C4-2B (cell line): Measurements from ENCODE around the gene DEF6.

Experiments
- H3K27ac ChIP-seq: fragments of 450-650 bp; 2 replicates; pipeline ENCODE4 v1.5.1; 2017
- ZFX ChIP-seq: fragments of 450-650 bp; IDR thresholded peaks from 2 replicates; pipeline ENCODE4 v1.6.1; 2017
- TF ChIP-seq, protein P1 (sequence below): fragments of 450-650 bp; conservative IDR thresholded peaks from 2 replicates; pipeline ENCODE4 v1.5.1; 2017; ENCODE audit warnings: mild to moderate bottlenecking

DEF6 gene

DNA sequence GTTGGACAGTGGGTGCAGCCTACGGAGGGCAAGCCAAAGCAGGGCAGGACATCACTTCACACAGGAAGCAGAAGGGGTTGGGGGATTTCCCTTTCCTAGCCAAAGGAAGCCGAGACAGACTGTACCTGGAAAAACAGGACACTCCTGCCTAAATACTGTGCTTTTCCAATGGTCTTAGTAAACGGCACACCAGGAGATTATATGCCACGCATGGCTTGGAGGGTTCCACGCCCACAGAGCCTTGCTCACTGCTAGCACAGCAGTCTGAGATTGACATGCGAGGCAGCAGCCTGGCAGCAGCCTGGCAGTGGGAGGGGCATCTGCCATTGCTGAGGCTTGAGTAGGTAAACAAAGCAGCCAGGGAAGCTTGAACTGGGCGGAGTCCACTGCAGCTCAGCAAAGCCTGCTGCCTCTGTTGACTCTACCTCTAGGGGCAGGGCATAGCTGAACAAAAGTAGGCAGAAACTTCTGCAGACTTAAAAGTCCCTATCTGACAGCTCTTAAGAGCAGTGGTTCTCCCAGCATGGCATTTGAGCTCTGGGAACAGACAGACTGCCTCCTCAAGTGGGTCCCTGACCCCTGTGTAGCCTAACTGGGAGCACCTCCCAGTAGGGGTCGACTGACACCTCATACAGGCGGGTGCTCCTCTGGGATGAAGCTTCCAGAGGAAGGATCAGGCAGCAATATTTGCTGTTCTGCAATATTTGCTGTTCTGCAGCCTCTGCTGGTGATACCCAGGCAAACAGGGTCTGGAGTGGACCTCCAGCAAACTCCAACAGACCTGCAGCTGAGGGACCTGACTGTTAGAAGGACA lies 34.7 kb downstream of the DEF6 start:
- peak overlapping the region; percentile 0; the same call in 1 of the 2 replicates for H3K27ac ChIP-seq
- TF ChIP-seq, protein P1, sequence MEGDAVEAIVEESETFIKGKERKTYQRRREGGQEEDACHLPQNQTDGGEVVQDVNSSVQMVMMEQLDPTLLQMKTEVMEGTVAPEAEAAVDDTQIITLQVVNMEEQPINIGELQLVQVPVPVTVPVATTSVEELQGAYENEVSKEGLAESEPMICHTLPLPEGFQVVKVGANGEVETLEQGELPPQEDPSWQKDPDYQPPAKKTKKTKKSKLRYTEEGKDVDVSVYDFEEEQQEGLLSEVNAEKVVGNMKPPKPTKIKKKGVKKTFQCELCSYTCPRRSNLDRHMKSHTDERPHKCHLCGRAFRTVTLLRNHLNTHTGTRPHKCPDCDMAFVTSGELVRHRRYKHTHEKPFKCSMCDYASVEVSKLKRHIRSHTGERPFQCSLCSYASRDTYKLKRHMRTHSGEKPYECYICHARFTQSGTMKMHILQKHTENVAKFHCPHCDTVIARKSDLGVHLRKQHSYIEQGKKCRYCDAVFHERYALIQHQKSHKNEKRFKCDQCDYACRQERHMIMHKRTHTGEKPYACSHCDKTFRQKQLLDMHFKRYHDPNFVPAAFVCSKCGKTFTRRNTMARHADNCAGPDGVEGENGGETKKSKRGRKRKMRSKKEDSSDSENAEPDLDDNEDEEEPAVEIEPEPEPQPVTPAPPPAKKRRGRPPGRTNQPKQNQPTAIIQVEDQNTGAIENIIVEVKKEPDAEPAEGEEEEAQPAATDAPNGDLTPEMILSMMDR = peak; percentile 43

DNA sequence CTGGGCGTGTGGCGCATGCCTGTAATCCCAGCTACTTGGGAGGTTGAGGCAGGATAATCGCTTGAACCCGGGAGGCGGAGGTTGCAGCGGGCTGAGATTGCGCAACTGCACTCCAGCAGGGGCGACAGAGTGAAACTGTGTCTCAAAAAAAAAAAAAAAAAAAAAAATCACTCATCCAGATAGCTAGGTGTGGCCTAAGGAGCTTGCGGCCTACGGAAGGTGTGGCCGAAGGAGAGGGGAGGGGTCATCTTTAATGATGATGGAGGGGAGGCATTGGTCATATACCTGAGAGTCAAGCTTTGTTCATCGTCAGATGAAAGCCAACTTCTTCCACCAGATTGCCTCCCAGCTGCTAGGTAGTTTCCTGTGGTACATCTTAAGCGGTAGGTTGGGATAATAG lies 43.9 kb downstream of the DEF6 start:
- H3K27ac ChIP-seq = no peak overlapping the region
- TF ChIP-seq ZFX = no peak
- TF ChIP-seq, protein P1 = no peak

DNA sequence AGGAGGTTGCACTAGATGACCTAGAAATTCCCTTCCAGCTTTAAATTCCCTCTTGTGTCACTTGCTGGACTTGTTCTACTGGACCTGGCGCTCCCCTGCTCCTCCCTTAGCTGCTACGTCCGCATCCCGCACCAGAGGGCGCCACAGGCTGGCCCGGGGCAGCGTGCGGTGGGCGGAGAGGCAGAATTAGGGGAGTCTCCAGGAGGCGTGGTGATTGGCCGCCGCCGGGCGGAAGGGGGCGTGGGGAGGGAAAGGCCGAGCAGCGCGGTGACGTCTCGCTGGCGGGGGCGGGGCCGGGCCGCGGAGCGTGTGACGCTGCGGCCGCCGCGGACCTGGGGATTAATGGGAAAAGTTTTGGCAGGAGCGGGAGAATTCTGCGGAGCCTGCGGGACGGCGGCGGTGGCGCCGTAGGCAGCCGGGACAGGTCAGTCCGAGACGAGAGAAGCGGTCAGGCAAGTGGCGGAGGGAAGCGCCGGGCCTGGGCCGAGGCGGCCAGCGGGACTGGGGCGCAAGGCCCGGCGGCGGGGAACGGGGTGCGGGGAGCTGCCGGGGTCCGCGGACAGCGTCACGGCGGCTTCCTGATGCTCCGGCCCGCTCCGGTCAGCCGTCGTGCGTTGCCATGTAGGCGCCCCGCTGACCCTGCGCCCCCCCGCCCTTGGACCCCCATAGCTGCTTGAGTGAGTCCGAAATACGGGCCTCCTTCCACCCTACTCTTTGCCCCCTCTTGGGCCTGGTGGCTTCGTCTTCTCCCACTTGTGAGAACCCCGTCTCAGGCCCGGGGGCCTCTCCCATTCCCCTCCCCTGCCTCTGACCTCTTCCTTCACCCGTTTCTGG lies 44.9 kb downstream of the DEF6 start, which contains the start of gene PPARD:
Gene PPARD, plus strand, starts transcription at position 301 of the 834 bp plus-strand sequence. CDS start 68,530 bp downstream, outside the sequence.
- peak within 1 kb of the TSS; percentile 69 for H3K27ac ChIP-seq
- TF ChIP-seq ZFX = peak; percentile 56; the same call in 1 of the 2 replicates
- TF ChIP-seq, protein P1 = peak; percentile 99

DNA sequence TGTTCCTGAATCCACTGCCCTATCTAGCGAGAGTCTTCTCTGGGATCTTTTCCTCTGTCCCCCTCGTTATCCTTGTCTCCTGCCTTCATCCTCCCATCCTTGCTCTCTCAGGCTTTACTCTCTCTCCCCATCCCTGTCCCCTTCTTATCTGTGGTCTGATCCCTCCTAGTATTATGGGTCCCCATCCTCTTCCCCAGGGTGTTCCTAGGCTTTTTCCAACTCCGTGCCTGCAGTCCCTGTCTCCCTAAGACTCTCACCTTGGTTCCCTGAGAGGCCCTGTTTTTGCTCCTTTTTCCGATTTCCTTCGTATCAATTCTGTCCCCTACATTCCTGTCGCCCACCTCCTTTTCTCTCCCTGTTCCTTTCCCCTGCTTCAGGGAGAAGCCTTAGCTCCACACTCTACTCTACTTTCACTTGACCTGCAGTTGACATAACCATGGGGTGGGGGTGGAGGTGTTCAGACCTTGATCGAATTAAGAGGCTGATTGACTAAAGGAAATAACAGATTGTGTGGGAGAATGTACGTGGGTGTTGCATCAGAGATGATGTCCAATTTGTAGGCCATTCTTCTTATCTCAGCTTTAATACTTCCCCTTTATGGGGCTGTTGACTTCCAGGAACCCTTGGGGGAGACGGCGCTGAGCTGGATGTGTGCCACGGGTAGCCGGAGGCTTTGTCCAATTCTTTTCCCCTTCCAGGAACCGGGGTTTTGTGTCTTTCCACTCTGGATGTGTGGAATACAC lies 45.6 kb downstream of the DEF6 start:
- peak overlapping the region; percentile 69 for H3K27ac ChIP-seq
- TF ChIP-seq, protein P1 = no peak
- TF ChIP-seq ZFX = no peak

DNA sequence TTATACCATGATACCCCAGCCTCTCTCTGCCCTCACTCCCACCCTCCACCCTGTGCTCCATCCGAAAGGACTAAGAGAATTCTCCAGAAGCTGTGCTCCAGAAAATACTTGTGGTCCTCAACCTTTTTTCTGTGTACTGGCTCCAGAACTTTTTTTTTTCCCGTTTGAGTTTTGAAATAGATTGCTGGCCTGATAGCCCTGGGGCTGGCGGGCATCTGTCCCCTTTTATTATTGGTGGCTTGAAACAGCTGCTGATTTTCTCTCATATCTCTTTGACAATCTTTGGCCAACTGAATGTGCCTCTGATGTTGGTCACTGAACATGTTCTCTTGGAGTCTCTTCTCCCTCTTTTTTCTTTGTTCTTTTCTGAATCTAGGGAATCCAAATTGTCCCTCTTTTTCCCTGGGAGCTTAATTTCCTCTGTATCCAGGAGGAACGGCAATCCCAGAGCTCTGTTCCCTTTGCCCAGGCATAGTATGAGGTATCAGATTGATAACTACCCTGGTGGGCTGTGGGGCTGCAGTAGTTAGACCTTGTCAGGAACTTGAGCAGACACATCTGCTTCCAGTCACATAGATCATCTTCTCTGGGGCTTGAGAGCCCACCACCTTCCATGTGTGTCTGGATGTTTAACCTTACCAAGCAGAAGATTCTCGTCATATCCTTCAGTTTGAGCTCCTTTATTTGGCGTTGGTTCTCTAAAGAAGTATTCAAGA lies 46.4 kb downstream of the DEF6 start:
- peak overlapping the region; percentile 69 for H3K27ac ChIP-seq
- TF ChIP-seq ZFX = no peak
- TF ChIP-seq, protein P1 = no peak

DNA sequence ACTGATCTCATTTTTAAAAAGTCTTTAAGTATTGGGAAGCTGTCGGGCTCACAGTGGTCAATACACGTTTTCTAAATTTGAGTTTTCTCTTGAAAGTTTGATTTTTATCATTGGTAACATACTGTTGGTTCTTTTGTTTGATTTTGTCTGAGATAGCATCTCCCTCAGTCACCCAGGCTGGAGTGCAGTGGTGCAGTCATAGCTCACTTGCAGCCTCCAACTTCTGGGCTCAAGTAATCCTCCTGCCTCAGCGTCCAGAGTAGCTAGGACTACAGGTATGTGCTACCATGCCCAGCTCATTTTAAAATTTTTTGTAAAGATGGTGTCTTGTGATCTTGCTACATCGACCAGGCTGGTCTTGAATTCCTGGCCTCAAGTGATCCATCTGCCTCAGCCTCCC lies 53.8 kb downstream of the DEF6 start:
- TF ChIP-seq ZFX = no peak
- TF ChIP-seq, protein P1 = no peak
- no peak overlapping the region for H3K27ac ChIP-seq
